ENCODE results near the gene TMTC4.

The TMTC4 gene

DNA sequence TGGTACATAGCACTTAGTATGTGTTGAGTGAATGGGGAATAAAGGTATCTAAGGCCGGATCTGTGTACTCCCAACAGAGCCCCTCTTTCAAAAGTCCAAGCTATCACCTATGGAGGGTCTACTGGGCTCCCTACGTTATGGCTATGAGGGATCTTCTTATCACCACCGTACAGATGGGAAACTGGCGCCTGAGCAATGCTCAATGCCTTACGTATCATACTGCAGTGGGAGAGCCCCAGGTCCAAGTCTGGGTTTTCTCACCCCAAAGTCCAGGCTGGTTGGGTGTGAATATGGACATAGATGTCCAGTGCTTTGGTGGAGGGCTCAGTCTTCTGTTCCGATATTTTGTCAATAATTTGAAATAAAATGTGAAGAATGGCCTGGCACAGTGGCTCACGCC is 72.9 kb downstream of the TMTC4 start:
- TF ChIP-seq, protein P1, sequence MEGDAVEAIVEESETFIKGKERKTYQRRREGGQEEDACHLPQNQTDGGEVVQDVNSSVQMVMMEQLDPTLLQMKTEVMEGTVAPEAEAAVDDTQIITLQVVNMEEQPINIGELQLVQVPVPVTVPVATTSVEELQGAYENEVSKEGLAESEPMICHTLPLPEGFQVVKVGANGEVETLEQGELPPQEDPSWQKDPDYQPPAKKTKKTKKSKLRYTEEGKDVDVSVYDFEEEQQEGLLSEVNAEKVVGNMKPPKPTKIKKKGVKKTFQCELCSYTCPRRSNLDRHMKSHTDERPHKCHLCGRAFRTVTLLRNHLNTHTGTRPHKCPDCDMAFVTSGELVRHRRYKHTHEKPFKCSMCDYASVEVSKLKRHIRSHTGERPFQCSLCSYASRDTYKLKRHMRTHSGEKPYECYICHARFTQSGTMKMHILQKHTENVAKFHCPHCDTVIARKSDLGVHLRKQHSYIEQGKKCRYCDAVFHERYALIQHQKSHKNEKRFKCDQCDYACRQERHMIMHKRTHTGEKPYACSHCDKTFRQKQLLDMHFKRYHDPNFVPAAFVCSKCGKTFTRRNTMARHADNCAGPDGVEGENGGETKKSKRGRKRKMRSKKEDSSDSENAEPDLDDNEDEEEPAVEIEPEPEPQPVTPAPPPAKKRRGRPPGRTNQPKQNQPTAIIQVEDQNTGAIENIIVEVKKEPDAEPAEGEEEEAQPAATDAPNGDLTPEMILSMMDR (IDR thresholded peaks at IDR 0.05; ENCODE audit: control extremely low read depth, extremely low read depth, low read depth, missing control alignments), result no peak

DNA sequence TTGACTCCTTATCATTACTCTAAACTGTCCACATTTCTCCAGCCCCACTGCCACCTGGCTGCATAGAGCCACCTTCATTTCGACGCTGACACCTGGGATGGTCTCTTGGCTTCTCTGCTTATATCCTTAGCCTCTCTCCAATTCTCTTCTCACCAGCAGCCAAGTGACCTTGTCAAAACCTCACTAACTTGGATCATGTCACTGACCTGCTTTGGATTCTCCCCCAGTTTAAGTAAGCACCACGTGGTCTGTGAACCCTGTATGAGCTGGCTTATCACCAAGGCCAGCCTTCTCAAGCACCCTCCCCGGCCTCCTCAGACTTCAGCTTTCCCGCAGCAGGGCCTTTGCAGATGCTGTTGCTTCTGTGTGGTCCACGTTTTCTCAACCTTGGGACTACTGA is 73.7 kb downstream of the TMTC4 start:
- ChIA-PET POLR2A (no interaction called here), CTCF (interaction anchor here (0.8 to 3.5 kb wide), 6 partner anchors 8 to 28 kb away, joined by 3 to 14 read pairs (median 4); partner anchors contain the start of gene GGACT)
- TF ChIP-seq, protein P1 (IDR thresholded peaks at IDR 0.05; ENCODE audit: control extremely low read depth, extremely low read depth, low read depth, missing control alignments), result no peak
- DNase-seq (ENCODE audit: extremely low spot score), result no peak

More for the DNA sequence above, 72.9 kb downstream of the TMTC4 start:
- ChIA-PET POLR2A (no interaction called here), CTCF (interaction anchor here (0.8 to 3.5 kb wide), 3 partner anchors 9 to 29 kb away, joined by 3 to 14 read pairs (median 5); partner anchors contain the start of gene GGACT)
- DNase-seq (ENCODE audit: extremely low spot score), result no peak

DNA sequence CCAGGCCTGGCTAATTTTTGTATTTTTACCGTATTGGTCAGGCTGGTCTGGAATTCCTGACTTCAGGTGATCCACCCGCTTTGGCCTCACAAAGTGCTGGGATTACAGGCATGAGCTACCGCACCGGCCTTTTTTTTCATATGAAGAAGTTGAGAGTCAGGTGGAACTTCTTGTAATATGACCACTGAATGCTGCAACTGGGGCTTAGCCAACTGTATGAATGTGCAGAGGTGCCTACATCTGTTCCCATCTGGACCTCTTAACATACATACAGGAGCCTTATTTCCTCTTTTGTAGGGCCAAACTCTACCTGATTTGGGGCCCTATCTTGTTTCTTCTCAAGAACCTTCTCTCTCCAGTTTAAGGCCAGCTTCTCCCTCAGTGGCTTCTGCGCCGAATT is 74.1 kb downstream of the TMTC4 start:
- TF ChIP-seq, protein P1 (IDR thresholded peaks at IDR 0.05; ENCODE audit: control extremely low read depth, extremely low read depth, low read depth, missing control alignments), result no peak
- POLR2A ChIA-PET, result no interaction called here
- no peak for DNase-seq (ENCODE audit: extremely low spot score)
- CTCF ChIA-PET, result interaction anchor here (1.0 to 3.5 kb wide), 4 partner anchors 9 to 28 kb away, joined by 3 to 14 read pairs (median 6); partner anchors contain the start of gene GGACT

DNA sequence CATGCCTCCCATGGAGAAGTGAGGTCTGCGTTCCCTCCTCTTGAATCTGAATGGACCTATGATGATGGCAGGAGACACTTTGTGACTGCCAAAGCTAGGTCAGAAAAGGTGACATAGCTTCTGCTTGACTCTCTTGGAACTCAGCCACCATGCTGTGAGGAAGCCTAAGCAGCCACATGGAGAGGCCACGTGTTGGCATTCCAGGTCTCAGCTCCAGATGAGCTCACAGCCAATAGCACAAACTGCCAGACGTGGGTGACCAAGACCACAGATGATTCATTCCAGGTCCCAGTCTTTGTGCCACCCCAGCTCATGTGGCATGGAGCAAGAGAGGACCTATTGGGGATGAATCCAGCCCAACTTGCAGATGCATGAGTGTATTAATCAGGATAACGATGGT is 77.3 kb downstream of the TMTC4 start:
- no peak for DNase-seq (ENCODE audit: extremely low spot score)
- ChIA-PET CTCF (no interaction called here), POLR2A (no interaction called here)
- TF ChIP-seq, protein P1 (IDR thresholded peaks at IDR 0.05; ENCODE audit: control extremely low read depth, extremely low read depth, low read depth, missing control alignments), result no peak

DNA sequence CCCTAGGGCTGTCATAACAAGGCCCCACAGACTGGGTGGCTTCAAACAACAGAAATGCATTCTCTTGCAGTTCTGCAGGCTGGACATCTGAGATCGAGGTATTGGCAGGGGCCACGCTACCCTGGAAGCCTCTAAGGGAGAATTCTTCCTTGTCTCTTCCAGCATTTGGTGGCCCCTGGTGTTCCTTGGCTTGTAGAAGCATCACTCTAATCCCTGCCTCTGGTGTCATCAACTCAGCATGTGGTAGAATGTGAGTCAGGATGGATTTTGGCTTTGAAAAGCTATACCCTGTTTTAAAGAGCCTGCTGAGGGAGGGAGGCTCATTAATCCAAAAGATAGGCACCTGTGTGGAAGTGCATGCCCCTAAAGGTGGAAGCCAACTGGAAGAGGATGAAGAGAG is 78.1 kb downstream of the TMTC4 start:
- ChIA-PET CTCF (interaction anchor here (2.1 kb wide), 1 partner anchor 23 kb away, joined by 7 read pairs; no protein-coding TSS in a partner anchor), POLR2A (no interaction called here)
- no peak for DNase-seq (ENCODE audit: extremely low spot score)
- TF ChIP-seq, protein P1 (IDR thresholded peaks at IDR 0.05; ENCODE audit: control extremely low read depth, extremely low read depth, low read depth, missing control alignments), result no peak

DNA sequence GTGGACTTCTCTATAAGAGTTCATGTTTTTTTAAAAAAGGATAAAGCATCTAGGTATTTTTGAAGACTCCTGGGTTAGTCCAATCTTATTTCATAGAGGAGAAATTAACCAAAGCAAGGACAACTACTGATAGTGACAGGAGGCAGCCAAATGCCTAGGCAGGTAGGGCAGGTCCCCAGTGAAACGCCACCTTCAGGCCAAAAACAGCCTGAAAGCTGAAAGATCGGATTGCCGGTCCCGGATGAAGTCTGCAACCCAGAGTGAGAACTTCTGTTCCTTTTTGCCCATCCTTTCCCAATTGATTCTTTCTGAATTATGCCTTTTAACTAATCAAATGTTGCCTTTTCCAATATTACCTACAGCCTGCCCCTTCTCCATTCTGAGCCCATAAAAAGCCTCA is 79.9 kb downstream of the TMTC4 start:
- DNase-seq (ENCODE audit: extremely low spot score), result no peak
- ChIA-PET CTCF (interaction anchor here (1.0 to 2.1 kb wide), 4 partner anchors 8 to 22 kb away, joined by 3 to 7 read pairs (median 4); no protein-coding TSS in a partner anchor), POLR2A (no interaction called here)
- TF ChIP-seq, protein P1 (IDR thresholded peaks at IDR 0.05; ENCODE audit: control extremely low read depth, extremely low read depth, low read depth, missing control alignments), result peak; percentile 7

All from GM10248 (cell line).